Measurements from ENCODE around the gene SERPINB5.

DNA sequence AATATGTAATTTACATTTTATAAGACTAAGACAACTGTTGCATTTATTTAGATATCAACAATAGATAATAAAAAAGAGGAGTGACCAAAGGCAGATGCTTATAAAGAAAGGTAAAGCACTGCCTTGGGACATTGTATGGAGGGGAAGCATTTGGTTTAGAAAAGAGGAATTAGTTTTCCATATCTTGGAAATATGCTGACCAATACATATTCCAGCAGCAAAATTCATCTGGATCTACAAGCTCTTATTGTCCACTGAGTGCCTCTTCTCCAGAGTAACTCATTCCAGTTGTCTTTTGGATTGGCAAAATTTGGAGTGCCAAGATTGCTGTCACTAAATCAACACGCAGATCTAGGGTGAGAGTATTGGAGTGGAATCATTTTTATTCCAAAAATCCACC lies 45.6 kb upstream of the SERPINB5 start:
- TF ChIP-seq EZH2 (IDR thresholded peaks at IDR 0.05): no peak
- no peak for TF ChIP-seq POLR2AphosphoS5 (IDR thresholded peaks at IDR 0.05; ENCODE audit: borderline replicate concordance, low read depth, low read length)

Measured in SK-N-MC (cell line).